Measurements from ENCODE around the gene TEAD4. TPM values are rescaled to one million over a fixed set of nuclear protein-coding genes. Genes with fewer than 3 reads are reported as not detected.

The TEAD4 gene
- total RNA-seq, 1 donor from 2014 or later = 15.8 TPM

- no peak for DNase-seq (ENCODE audit: low spot score)
Measured at GRCh38 chr12:3081886-3082285, 122.7 kb downstream of the TEAD4 start.

GRCh38 chr12:3083241-3083920, 124.2 kb downstream of the TEAD4 start:
- DNase-seq (ENCODE audit: low spot score) = no peak

GRCh38 chr12:3083921-3084347, 124.7 kb downstream of the TEAD4 start:
- DNase-seq (ENCODE audit: low spot score) = no peak

- no peak for DNase-seq (ENCODE audit: low spot score)
Measured at GRCh38 chr12:3084742-3085141, 125.5 kb downstream of the TEAD4 start.

GRCh38 chr12:3085341-3086139, 126.3 kb downstream of the TEAD4 start:
- DNase-seq (ENCODE audit: low spot score) = no peak

GRCh38 chr12:3086211-3086610, 127.0 kb downstream of the TEAD4 start:
- no peak for DNase-seq (ENCODE audit: low spot score)

- no peak for DNase-seq (ENCODE audit: low spot score)
Measured at GRCh38 chr12:3086729-3087323, 127.6 kb downstream of the TEAD4 start.

- DNase-seq (ENCODE audit: low spot score) = no peak
Measured at GRCh38 chr12:3087758-3088650, 128.8 kb downstream of the TEAD4 start.

GRCh38 chr12:3089588-3089987, 130.4 kb downstream of the TEAD4 start:
- no peak for DNase-seq (ENCODE audit: low spot score)

Other genes with a start within 250 kb of the TEAD4 start
- gene FKBP4, start 164.4 kb upstream of the TEAD4 start, total RNA-seq = 115 TPM
- gene ITFG2, start 146.7 kb upstream of the TEAD4 start, total RNA-seq = 83.6 TPM
- gene NRIP2, start 124.4 kb upstream of the TEAD4 start, total RNA-seq = 3.6 TPM
- gene TEX52, start 102.4 kb upstream of the TEAD4 start, total RNA-seq = not detected
- gene FOXM1, start 82.2 kb upstream of the TEAD4 start, total RNA-seq = 1.3 TPM
- 20.1 TPM for gene RHNO1, start 82.2 kb upstream of the TEAD4 start, total RNA-seq
- gene TULP3, start 68.5 kb upstream of the TEAD4 start, total RNA-seq = 13.2 TPM
- 53.0 TPM for gene TSPAN9, start 118.0 kb downstream of the TEAD4 start, total RNA-seq

All from ureter (tissue), 1 donor.